ENCODE measurements around the gene MCOLN3. TPM values are rescaled to one million over a fixed set of nuclear protein-coding genes. Genes with fewer than 3 reads are reported as not detected.
A peak's percentile ranks its signal among the peaks of the same experiment; 100 is the strongest.

Gene MCOLN3
- total RNA-seq: 0.46 and 0.68 TPM in 2 replicates

- H3K27ac Mint-ChIP-seq: no peak within 1 kb of the TSS
- peak within 1 kb of the TSS; percentile 73 for H3K4me3 Mint-ChIP-seq (ENCODE audit: low read depth)
- DNase-seq (ENCODE audit: low spot score): peak; percentile 14
Measured at GRCh38 chr1:85048296-85049064, at the start of gene MCOLN3. TSS of gene MCOLN3 (minus strand) at chr1:85048500. CDS start at chr1:85045360, 3,140 bp downstream.

GRCh38 chr1:85093644-85094043 lies 45.3 kb upstream of the MCOLN3 start:
- H3K27me3 Mint-ChIP-seq (ENCODE audit: low read depth): peaks cover 20% of the 10 kb centered on the region
- H3K36me3 Mint-ChIP-seq (ENCODE audit: low read depth): peaks cover 2% of the 10 kb centered on the region
- no peak overlapping the region for H3K4me3 Mint-ChIP-seq (ENCODE audit: low read depth)
- DNase-seq (ENCODE audit: low spot score): no peak
- no peaks in the 10 kb centered on the region for H3K9me3 Mint-ChIP-seq
- intact Hi-C loops (cut with micrococcal nuclease): no loop called here
- no peak overlapping the region for H3K27ac Mint-ChIP-seq
- peaks cover 12% of the 10 kb centered on the region for H3K4me1 Mint-ChIP-seq (ENCODE audit: low read depth)

More at GRCh38 chr1:85048296-85049064, at the start of gene MCOLN3:
- H3K27me3 Mint-ChIP-seq (ENCODE audit: low read depth): peaks cover 45% of the 10 kb centered on the region
- no peaks in the 10 kb centered on the region for H3K9me3 Mint-ChIP-seq
- peaks cover 24% of the 10 kb centered on the region for H3K4me1 Mint-ChIP-seq (ENCODE audit: low read depth)
- intact Hi-C loops (cut with micrococcal nuclease): no loop called here
- H3K36me3 Mint-ChIP-seq (ENCODE audit: low read depth): peaks cover 7% of the 10 kb centered on the region

- no peak overlapping the region for H3K27ac Mint-ChIP-seq
- intact Hi-C loops (cut with micrococcal nuclease): no loop called here
- H3K4me1 Mint-ChIP-seq (ENCODE audit: low read depth): peaks cover 12% of the 10 kb centered on the region
- DNase-seq (ENCODE audit: low spot score): no peak
- H3K9me3 Mint-ChIP-seq: no peaks in the 10 kb centered on the region
- H3K4me3 Mint-ChIP-seq (ENCODE audit: low read depth): peak overlapping the region; percentile 47
- peaks cover 2% of the 10 kb centered on the region for H3K36me3 Mint-ChIP-seq (ENCODE audit: low read depth)
- peaks cover 15% of the 10 kb centered on the region for H3K27me3 Mint-ChIP-seq (ENCODE audit: low read depth)
Measured at GRCh38 chr1:85091671-85092280, 43.5 kb upstream of the MCOLN3 start.

- Mint-ChIP-seq H3K4me1 (ENCODE audit: low read depth) (peaks cover 12% of the 10 kb centered on the region), H3K36me3 (ENCODE audit: low read depth) (peaks cover 2% of the 10 kb centered on the region), H3K27ac (no peak overlapping the region), H3K9me3 (no peaks in the 10 kb centered on the region), H3K4me3 (ENCODE audit: low read depth) (no peak overlapping the region), H3K27me3 (ENCODE audit: low read depth) (peaks cover 5% of the 10 kb centered on the region)
- DNase-seq (ENCODE audit: low spot score): no peak
- intact Hi-C loops (cut with micrococcal nuclease): no loop called here
Measured at GRCh38 chr1:85090225-85090624, 41.9 kb upstream of the MCOLN3 start.

GRCh38 chr1:85089203-85089602 lies 40.9 kb upstream of the MCOLN3 start:
- H3K27ac Mint-ChIP-seq: no peak overlapping the region
- no peak overlapping the region for H3K4me3 Mint-ChIP-seq (ENCODE audit: low read depth)
- peaks cover 8% of the 10 kb centered on the region for H3K27me3 Mint-ChIP-seq (ENCODE audit: low read depth)
- intact Hi-C loops (cut with micrococcal nuclease): no loop called here
- DNase-seq (ENCODE audit: low spot score): no peak
- H3K9me3 Mint-ChIP-seq: no peaks in the 10 kb centered on the region
- peaks cover 2% of the 10 kb centered on the region for H3K36me3 Mint-ChIP-seq (ENCODE audit: low read depth)
- H3K4me1 Mint-ChIP-seq (ENCODE audit: low read depth): peaks cover 12% of the 10 kb centered on the region

- peaks cover 12% of the 10 kb centered on the region for H3K4me1 Mint-ChIP-seq (ENCODE audit: low read depth)
- no peak overlapping the region for H3K27ac Mint-ChIP-seq
- no peaks in the 10 kb centered on the region for H3K9me3 Mint-ChIP-seq
- peaks cover 2% of the 10 kb centered on the region for H3K36me3 Mint-ChIP-seq (ENCODE audit: low read depth)
- DNase-seq (ENCODE audit: low spot score): no peak
- peaks cover 9% of the 10 kb centered on the region for H3K27me3 Mint-ChIP-seq (ENCODE audit: low read depth)
- intact Hi-C loops (cut with micrococcal nuclease): no loop called here
- no peak overlapping the region for H3K4me3 Mint-ChIP-seq (ENCODE audit: low read depth)
Measured at GRCh38 chr1:85088408-85088784, 40.1 kb upstream of the MCOLN3 start.

GRCh38 chr1:85087659-85088407 lies 39.5 kb upstream of the MCOLN3 start:
- Mint-ChIP-seq H3K27ac (no peak overlapping the region), H3K27me3 (ENCODE audit: low read depth) (peaks cover 10% of the 10 kb centered on the region), H3K4me1 (ENCODE audit: low read depth) (peaks cover 11% of the 10 kb centered on the region), H3K4me3 (ENCODE audit: low read depth) (no peak overlapping the region), H3K36me3 (ENCODE audit: low read depth) (peaks cover 2% of the 10 kb centered on the region), H3K9me3 (no peaks in the 10 kb centered on the region)
- intact Hi-C loops (cut with micrococcal nuclease): no loop called here
- no peak for DNase-seq (ENCODE audit: low spot score)

GRCh38 chr1:85085417-85085816 lies 37.1 kb upstream of the MCOLN3 start:
- no peak overlapping the region for H3K4me3 Mint-ChIP-seq (ENCODE audit: low read depth)
- intact Hi-C loops (cut with micrococcal nuclease): no loop called here
- no peaks in the 10 kb centered on the region for H3K4me1 Mint-ChIP-seq (ENCODE audit: low read depth)
- no peaks in the 10 kb centered on the region for H3K36me3 Mint-ChIP-seq (ENCODE audit: low read depth)
- H3K9me3 Mint-ChIP-seq: no peaks in the 10 kb centered on the region
- H3K27me3 Mint-ChIP-seq (ENCODE audit: low read depth): peaks cover 22% of the 10 kb centered on the region
- no peak overlapping the region for H3K27ac Mint-ChIP-seq
- no peak for DNase-seq (ENCODE audit: low spot score)

GRCh38 chr1:85078903-85079302 lies 30.6 kb upstream of the MCOLN3 start:
- no peaks in the 10 kb centered on the region for H3K36me3 Mint-ChIP-seq (ENCODE audit: low read depth)
- H3K27ac Mint-ChIP-seq: no peak overlapping the region
- H3K27me3 Mint-ChIP-seq (ENCODE audit: low read depth): peaks cover 29% of the 10 kb centered on the region
- H3K4me1 Mint-ChIP-seq (ENCODE audit: low read depth): peaks cover 16% of the 10 kb centered on the region
- H3K9me3 Mint-ChIP-seq: no peaks in the 10 kb centered on the region
- no peak overlapping the region for H3K4me3 Mint-ChIP-seq (ENCODE audit: low read depth)
- no peak for DNase-seq (ENCODE audit: low spot score)
- intact Hi-C loops (cut with micrococcal nuclease): loop anchor here (5.0 kb wide), 1 partner anchor 37 kb away; no protein-coding TSS in a partner anchor

- DNase-seq (ENCODE audit: low spot score): no peak
- peaks cover 14% of the 10 kb centered on the region for H3K27me3 Mint-ChIP-seq (ENCODE audit: low read depth)
Measured at GRCh38 chr1:85074365-85074964, 26.2 kb upstream of the MCOLN3 start.

GRCh38 chr1:85070972-85071492 lies 22.7 kb upstream of the MCOLN3 start:
- intact Hi-C loops (cut with micrococcal nuclease): no loop called here
- DNase-seq (ENCODE audit: low spot score): no peak
- no peaks in the 10 kb centered on the region for H3K9me3 Mint-ChIP-seq
- H3K36me3 Mint-ChIP-seq (ENCODE audit: low read depth): no peaks in the 10 kb centered on the region
- H3K27me3 Mint-ChIP-seq (ENCODE audit: low read depth): peaks cover 22% of the 10 kb centered on the region
- H3K27ac Mint-ChIP-seq: no peak overlapping the region
- no peak overlapping the region for H3K4me3 Mint-ChIP-seq (ENCODE audit: low read depth)
- peaks cover 12% of the 10 kb centered on the region for H3K4me1 Mint-ChIP-seq (ENCODE audit: low read depth)

More at GRCh38 chr1:85074365-85074964, 26.2 kb upstream of the MCOLN3 start:
- intact Hi-C loops (cut with micrococcal nuclease): no loop called here
- H3K27ac Mint-ChIP-seq: no peak overlapping the region
- H3K4me1 Mint-ChIP-seq (ENCODE audit: low read depth): peaks cover 20% of the 10 kb centered on the region
- H3K4me3 Mint-ChIP-seq (ENCODE audit: low read depth): no peak overlapping the region
- no peaks in the 10 kb centered on the region for H3K9me3 Mint-ChIP-seq
- no peaks in the 10 kb centered on the region for H3K36me3 Mint-ChIP-seq (ENCODE audit: low read depth)

- intact Hi-C loops (cut with micrococcal nuclease): no loop called here
- no peak overlapping the region for H3K27ac Mint-ChIP-seq
- H3K36me3 Mint-ChIP-seq (ENCODE audit: low read depth): no peaks in the 10 kb centered on the region
- H3K9me3 Mint-ChIP-seq: no peaks in the 10 kb centered on the region
- no peak overlapping the region for H3K4me3 Mint-ChIP-seq (ENCODE audit: low read depth)
- H3K4me1 Mint-ChIP-seq (ENCODE audit: low read depth): peaks cover 4% of the 10 kb centered on the region
- peaks cover 29% of the 10 kb centered on the region for H3K27me3 Mint-ChIP-seq (ENCODE audit: low read depth)
- no peak for DNase-seq (ENCODE audit: low spot score)
Measured at GRCh38 chr1:85068846-85069245, 20.5 kb upstream of the MCOLN3 start.
